ENCODE results near the gene HSD17B13. TPM values are rescaled to one million over a fixed set of nuclear protein-coding genes. Genes with fewer than 3 reads are reported as not detected.
"Not testable (repeated sequence)": the region's sequence is repeated elsewhere in the genome, so short reads cannot be mapped to it uniquely, and the experiment has no call there.

Gene HSD17B13
- total RNA-seq, 2 experiments from 2014 or later: 0.12 TPM; not detected in 1

GRCh38 chr4:87311684-87312083, 11.0 kb downstream of the HSD17B13 start:
- no peak for DNase-seq
- H3K27me3 Mint-ChIP-seq: no peaks in the 10 kb centered on the region
- peaks cover 3% of the 10 kb centered on the region for H3K4me1 Mint-ChIP-seq (ENCODE audit: low read depth)
- CTCF ChIA-PET: no interaction called here
- no peak overlapping the region for H3K4me3 Mint-ChIP-seq
- intact Hi-C loops (cut with micrococcal nuclease): no loop called here
- no peaks in the 10 kb centered on the region for H3K36me3 Mint-ChIP-seq
- no peak overlapping the region for H3K27ac Mint-ChIP-seq
- H3K9me3 Mint-ChIP-seq: no peaks in the 10 kb centered on the region
- POLR2A ChIA-PET: no interaction called here

DNA sequence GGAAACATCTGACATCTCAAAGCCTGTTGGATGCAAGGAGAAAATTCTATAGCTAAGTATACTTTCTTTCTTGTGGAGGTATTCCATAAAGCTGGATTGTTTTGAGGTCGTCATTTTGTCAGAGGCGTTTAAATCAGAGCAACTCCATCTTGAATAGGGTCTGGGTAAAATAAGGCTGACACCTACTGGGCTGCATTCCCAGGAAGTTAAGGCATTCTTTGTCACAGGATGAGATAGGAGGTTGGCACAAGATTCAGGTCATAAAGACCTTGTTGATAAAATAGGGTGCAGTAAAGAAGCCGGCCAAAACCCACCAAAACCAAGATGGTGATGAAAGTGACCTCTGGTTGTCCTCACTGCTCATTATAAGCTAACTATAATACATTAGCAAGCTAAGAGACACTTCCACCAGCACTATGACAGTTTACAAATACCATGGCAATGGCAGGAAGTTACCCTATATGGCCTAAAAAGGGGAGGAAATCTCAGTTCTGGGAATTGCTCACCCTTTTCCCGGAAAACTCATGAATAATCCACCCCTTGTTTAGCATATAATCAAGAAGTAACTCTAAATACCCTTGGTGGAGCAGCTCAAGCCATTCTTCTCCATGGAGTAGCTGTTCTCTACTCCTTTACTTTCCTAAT, 11.9 kb downstream of the HSD17B13 start:
- H3K27me3 Mint-ChIP-seq: no peaks in the 10 kb centered on the region
- H3K27ac Mint-ChIP-seq: no peak overlapping the region
- intact Hi-C loops (cut with micrococcal nuclease): no loop called here
- POLR2A ChIA-PET: no interaction called here
- H3K9me3 Mint-ChIP-seq: no peaks in the 10 kb centered on the region
- CTCF ChIA-PET: no interaction called here
- H3K4me1 Mint-ChIP-seq (ENCODE audit: low read depth): peaks cover 6% of the 10 kb centered on the region
- H3K36me3 Mint-ChIP-seq: no peaks in the 10 kb centered on the region
- DNase-seq: no peak
- H3K4me3 Mint-ChIP-seq: no peak overlapping the region

- H3K4me1 Mint-ChIP-seq (ENCODE audit: low read depth): peaks cover 8% of the 10 kb centered on the region
- no peak overlapping the region for H3K27ac Mint-ChIP-seq
- CTCF ChIA-PET: no interaction called here
- intact Hi-C loops (cut with micrococcal nuclease): no loop called here
- H3K36me3 Mint-ChIP-seq: no peaks in the 10 kb centered on the region
- H3K9me3 Mint-ChIP-seq: no peaks in the 10 kb centered on the region
- POLR2A ChIA-PET: no interaction called here
- no peak overlapping the region for H3K4me3 Mint-ChIP-seq
- no peaks in the 10 kb centered on the region for H3K27me3 Mint-ChIP-seq
- no peak for DNase-seq
These were observed 13.1 kb downstream of the HSD17B13 start for GRCh38 chr4:87309625-87310024.

DNA sequence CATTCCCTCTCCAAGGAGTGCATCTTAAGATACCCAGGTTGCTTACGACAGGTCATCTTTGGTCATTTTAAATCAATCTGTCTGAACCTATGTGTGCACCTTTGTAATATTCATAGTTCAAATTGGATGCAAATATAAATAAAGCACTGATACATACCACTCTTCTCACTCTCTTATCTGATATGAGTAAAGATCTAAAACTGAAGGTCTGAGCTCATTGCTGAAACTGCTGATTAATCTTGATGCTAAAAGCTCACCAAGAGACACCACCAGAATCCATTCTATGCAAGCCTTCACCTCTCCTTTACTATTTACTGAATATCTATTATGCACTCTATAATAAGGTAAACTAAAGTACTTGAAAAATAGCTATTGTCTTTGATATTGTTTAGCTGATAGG, 16.6 kb downstream of the HSD17B13 start:
- Mint-ChIP-seq H3K36me3 (no peaks in the 10 kb centered on the region), H3K27ac (no peak overlapping the region), H3K4me1 (ENCODE audit: low read depth) (peaks cover 8% of the 10 kb centered on the region), H3K4me3 (no peak overlapping the region), H3K9me3 (no peaks in the 10 kb centered on the region), H3K27me3 (peaks cover 1% of the 10 kb centered on the region)
- POLR2A ChIA-PET: no interaction called here
- CTCF ChIA-PET: interaction anchor here (0.9 kb wide), 1 partner anchor 86 kb away, joined by 3 read pairs; no protein-coding TSS in a partner anchor
- no peak for DNase-seq
- intact Hi-C loops (cut with micrococcal nuclease): no loop called here

- Mint-ChIP-seq H3K4me1 (ENCODE audit: low read depth) (peaks cover 8% of the 10 kb centered on the region), H3K27me3 (peaks cover 1% of the 10 kb centered on the region), H3K36me3 (no peaks in the 10 kb centered on the region), H3K4me3 (no peak overlapping the region), H3K27ac (no peak overlapping the region), H3K9me3 (no peaks in the 10 kb centered on the region)
- CTCF ChIA-PET: no interaction called here
- DNase-seq: no peak
- intact Hi-C loops (cut with micrococcal nuclease): no loop called here
- POLR2A ChIA-PET: no interaction called here
These were observed 17.1 kb downstream of the HSD17B13 start for GRCh38 chr4:87305562-87305961.

DNA sequence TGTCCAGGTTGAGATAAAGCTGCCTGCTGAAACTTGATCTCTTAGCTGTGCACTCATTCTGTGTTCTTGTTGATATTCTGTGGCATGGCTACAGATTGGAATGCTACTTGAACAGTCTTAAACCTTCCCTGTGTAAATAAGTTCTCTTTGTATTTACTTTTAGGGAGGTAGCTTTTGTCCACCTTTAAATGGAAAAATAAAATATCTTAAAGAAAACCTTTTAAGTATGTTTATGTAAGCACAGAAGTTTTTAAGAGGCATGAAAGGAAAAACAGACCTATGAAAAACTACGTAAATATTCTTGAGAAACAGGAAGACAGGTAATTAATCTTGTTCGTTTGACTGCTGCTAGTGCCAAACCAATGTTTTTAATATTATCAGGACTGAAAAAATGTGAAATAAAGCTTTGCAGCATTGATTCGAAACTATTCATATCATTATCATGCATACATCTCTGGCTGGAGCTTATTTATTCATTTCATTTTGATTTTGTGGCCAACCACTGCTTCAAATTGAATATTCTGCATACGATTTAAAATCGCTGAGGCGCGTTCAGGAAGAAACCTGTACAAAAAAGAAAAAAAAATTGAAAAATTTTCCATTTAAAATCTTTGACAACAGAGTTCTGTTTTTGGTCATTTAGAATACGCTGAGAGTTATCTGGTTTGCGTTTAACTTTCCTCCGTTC, 17.8 kb downstream of the HSD17B13 start:
- Mint-ChIP-seq H3K9me3 (no peaks in the 10 kb centered on the region), H3K4me3 (no peak overlapping the region), H3K27me3 (peaks cover 1% of the 10 kb centered on the region), H3K27ac (no peak overlapping the region), H3K36me3 (no peaks in the 10 kb centered on the region), H3K4me1 (ENCODE audit: low read depth) (peaks cover 8% of the 10 kb centered on the region)
- intact Hi-C loops (cut with micrococcal nuclease): no loop called here
- DNase-seq: no peak
- ChIA-PET CTCF (no interaction called here), POLR2A (no interaction called here)

- Mint-ChIP-seq H3K4me1 (ENCODE audit: low read depth) (no peaks in the 10 kb centered on the region), H3K27ac (no peak overlapping the region), H3K27me3 (peaks cover 3% of the 10 kb centered on the region), H3K9me3 (peaks cover under 1% of the 10 kb centered on the region), H3K4me3 (no peak overlapping the region), H3K36me3 (no peaks in the 10 kb centered on the region)
- DNase-seq: no peak
- intact Hi-C loops (cut with micrococcal nuclease): no loop called here
- CTCF ChIA-PET: no interaction called here
- POLR2A ChIA-PET: no interaction called here
These were observed 22.8 kb downstream of the HSD17B13 start for GRCh38 chr4:87299898-87300297.

- peaks cover 3% of the 10 kb centered on the region for H3K27me3 Mint-ChIP-seq
- no peaks in the 10 kb centered on the region for H3K4me1 Mint-ChIP-seq (ENCODE audit: low read depth)
- H3K36me3 Mint-ChIP-seq: no peaks in the 10 kb centered on the region
- intact Hi-C loops (cut with micrococcal nuclease): no loop called here
- POLR2A ChIA-PET: no interaction called here
- no peak overlapping the region for H3K27ac Mint-ChIP-seq
- CTCF ChIA-PET: no interaction called here
- DNase-seq: no peak
- H3K9me3 Mint-ChIP-seq: peaks cover 13% of the 10 kb centered on the region
- H3K4me3 Mint-ChIP-seq: no peak overlapping the region
These were observed 24.3 kb downstream of the HSD17B13 start for GRCh38 chr4:87298362-87298761.

DNA sequence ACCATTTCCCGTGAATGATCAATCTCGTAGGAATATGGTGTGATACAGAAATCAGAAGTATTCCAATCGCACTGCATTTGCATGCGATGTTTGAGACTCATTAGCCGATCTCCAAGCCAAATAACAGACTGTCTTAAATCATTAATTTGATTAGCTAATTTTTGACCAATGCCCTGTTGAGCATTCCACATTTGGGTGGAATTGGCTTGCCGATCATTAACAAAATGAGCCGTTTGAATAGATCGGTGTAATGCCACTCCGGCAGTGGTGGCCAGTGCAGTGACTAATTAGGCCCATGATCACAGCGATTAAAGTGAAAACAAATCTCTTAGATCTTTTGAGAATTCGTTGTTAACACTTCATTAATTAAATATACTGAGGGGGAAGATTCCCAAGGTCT, 27.8 kb downstream of the HSD17B13 start:
- H3K27me3 Mint-ChIP-seq; POLR2A ChIA-PET; CTCF ChIA-PET; H3K4me1 Mint-ChIP-seq (ENCODE audit: low read depth); H3K36me3 Mint-ChIP-seq; H3K27ac Mint-ChIP-seq; DNase-seq; intact Hi-C loops (cut with micrococcal nuclease); H3K4me3 Mint-ChIP-seq: not testable (repeated sequence)
- peaks cover 14% of the 10 kb centered on the region for H3K9me3 Mint-ChIP-seq

- DNase-seq, POLR2A ChIA-PET: not testable (repeated sequence)
These were observed 28.8 kb downstream of the HSD17B13 start for GRCh38 chr4:87293889-87294288.

DNA sequence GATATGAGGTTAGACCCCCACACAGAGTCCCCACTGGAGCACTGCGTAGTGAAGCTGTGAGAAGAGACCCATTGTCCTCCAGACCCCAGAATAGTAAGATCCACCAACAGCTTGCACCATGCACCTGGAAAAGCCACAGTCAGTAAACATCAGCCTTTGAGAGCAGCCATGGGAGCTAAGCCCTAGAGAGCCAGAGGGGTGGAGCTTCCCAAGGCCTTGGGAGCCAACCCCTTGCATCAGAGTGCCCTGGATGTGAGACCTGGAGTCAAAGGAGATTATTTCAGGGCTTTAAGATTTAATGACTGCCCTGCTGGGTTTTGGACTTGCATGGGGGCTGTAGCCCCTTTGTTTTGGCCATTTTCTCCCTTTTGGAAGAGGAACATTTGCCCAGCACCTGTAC, 35.7 kb downstream of the HSD17B13 start:
- Mint-ChIP-seq H3K27me3 (no peaks in the 10 kb centered on the region), H3K27ac (no peak overlapping the region), H3K4me1 (ENCODE audit: low read depth) (no peaks in the 10 kb centered on the region), H3K4me3 (no peak overlapping the region), H3K9me3 (peaks cover 34% of the 10 kb centered on the region), H3K36me3 (peaks cover 3% of the 10 kb centered on the region)
- no peak for DNase-seq
- ChIA-PET POLR2A (no interaction called here), CTCF (no interaction called here)
- intact Hi-C loops (cut with micrococcal nuclease): no loop called here

More at GRCh38 chr4:87293889-87294288, 28.8 kb downstream of the HSD17B13 start:
- H3K27me3 Mint-ChIP-seq; CTCF ChIA-PET; intact Hi-C loops (cut with micrococcal nuclease); H3K4me1 Mint-ChIP-seq (ENCODE audit: low read depth); H3K27ac Mint-ChIP-seq; H3K4me3 Mint-ChIP-seq; H3K36me3 Mint-ChIP-seq: not testable (repeated sequence)
- peaks cover 14% of the 10 kb centered on the region for H3K9me3 Mint-ChIP-seq

GRCh38 chr4:87284268-87284667, 38.4 kb downstream of the HSD17B13 start:
- H3K27ac Mint-ChIP-seq; POLR2A ChIA-PET; CTCF ChIA-PET; H3K4me3 Mint-ChIP-seq; H3K36me3 Mint-ChIP-seq; H3K4me1 Mint-ChIP-seq (ENCODE audit: low read depth); DNase-seq; intact Hi-C loops (cut with micrococcal nuclease); H3K27me3 Mint-ChIP-seq: not testable (repeated sequence)
- peaks cover 34% of the 10 kb centered on the region for H3K9me3 Mint-ChIP-seq

DNA sequence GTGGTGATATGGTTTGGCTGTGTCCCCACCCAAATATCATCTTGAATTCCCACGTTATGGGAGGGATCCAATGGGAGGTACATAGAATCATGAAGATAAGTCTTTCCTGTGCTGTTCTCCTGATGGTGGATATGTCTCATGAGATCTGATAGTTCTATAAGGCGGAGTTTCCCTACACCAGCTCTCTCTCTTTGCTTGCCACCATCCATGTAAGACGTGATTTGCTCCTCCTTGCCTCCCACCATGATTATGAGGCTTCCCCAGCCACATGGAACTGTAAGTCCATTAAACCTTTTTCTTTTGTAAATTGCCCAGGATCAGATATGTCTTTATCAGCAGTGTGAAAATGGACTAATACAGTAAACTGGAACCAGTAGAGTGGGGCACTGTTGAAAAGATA, 39.5 kb downstream of the HSD17B13 start:
- H3K36me3 Mint-ChIP-seq: peaks cover 3% of the 10 kb centered on the region
- POLR2A ChIA-PET: no interaction called here
- intact Hi-C loops (cut with micrococcal nuclease): no loop called here

More for the DNA sequence above, 39.5 kb downstream of the HSD17B13 start:
- CTCF ChIA-PET: no interaction called here
- Mint-ChIP-seq H3K9me3 (peaks cover 34% of the 10 kb centered on the region), H3K27me3 (peaks cover 5% of the 10 kb centered on the region), H3K27ac (no peak overlapping the region), H3K4me1 (ENCODE audit: low read depth) (no peaks in the 10 kb centered on the region), H3K4me3 (no peak overlapping the region)
- DNase-seq: no peak

Data from activated CD4-positive, alpha-beta memory T cell treated with anti-CD3 and anti-CD28 coated beads for 36 hours (primary cell).